HEK293T (cell line): ENCODE data around the gene HNMT.
"Not testable (repeated sequence)": the region's sequence is repeated elsewhere in the genome, so short reads cannot be mapped to it uniquely, and the experiment has no call there.

Source experiments
- ARNT ChIP-seq: fragments of 450-650 bp; IDR thresholded peaks from 2 replicates; pipeline ENCODE4 v1.6.1; 2017; ENCODE audit warnings: mild to moderate bottlenecking
- BHLHE40 ChIP-seq: fragments of 450-650 bp; IDR thresholded peaks from 2 replicates; pipeline ENCODE4 v1.6.1; 2016; ENCODE audit warnings: mild to moderate bottlenecking, moderate library complexity, borderline replicate concordance
- CTBP1 ChIP-seq: fragments of 450-650 bp; IDR thresholded peaks from 2 replicates; pipeline ENCODE4 v1.6.1; 2016; ENCODE audit warnings: borderline replicate concordance
- ELF4 ChIP-seq: fragments of 450-650 bp; IDR thresholded peaks from 2 replicates; pipeline ENCODE4 v1.6.1; 2017; ENCODE audit warnings: antibody characterized with exemption
- FOXK2 ChIP-seq: fragments of 450-650 bp; IDR thresholded peaks from 2 replicates; pipeline ENCODE4 v1.6.1; 2016; ENCODE audit warnings: mild to moderate bottlenecking
- HDGF ChIP-seq: fragments of 450-650 bp; IDR thresholded peaks from 2 replicates; pipeline ENCODE4 v1.6.1; 2017; ENCODE audit warnings: antibody characterized with exemption, borderline replicate concordance
- L3MBTL2 ChIP-seq: fragments of 450-650 bp; conservative IDR thresholded peaks from 2 replicates; pipeline ENCODE4 v1.6.1; 2016; ENCODE audit warnings: mild to moderate bottlenecking
- LEF1 ChIP-seq: fragments of 450-650 bp; IDR thresholded peaks from 2 replicates; pipeline ENCODE4 v1.6.1; 2017; ENCODE audit warnings: mild to moderate bottlenecking, borderline replicate concordance
- NFRKB ChIP-seq: fragments of 450-650 bp; IDR thresholded peaks from 2 replicates; pipeline ENCODE4 v1.6.1; 2016; ENCODE audit warnings: mild to moderate bottlenecking, moderate library complexity
- SP1 ChIP-seq: fragments of 450-650 bp; IDR thresholded peaks from 2 replicates; pipeline ENCODE4 v1.6.1; 2017
- TARDBP ChIP-seq: fragments of 450-650 bp; IDR thresholded peaks from 2 replicates; pipeline ENCODE4 v1.6.1; 2016
- ZNF384 ChIP-seq: fragments of 450-650 bp; IDR thresholded peaks from 2 replicates; pipeline ENCODE4 v1.6.1; 2016
- TF ChIP-seq, protein P1 (sequence below): fragments of 450-650 bp; IDR thresholded peaks from 2 replicates; pipeline ENCODE4 v1.6.1; 2016

- not testable (repeated sequence) for TF ChIP-seq CTBP1, ZNF384, ELF4, ARNT, HDGF, TARDBP, NFRKB, SP1, BHLHE40, L3MBTL2, LEF1, FOXK2
- TF ChIP-seq, protein P1, sequence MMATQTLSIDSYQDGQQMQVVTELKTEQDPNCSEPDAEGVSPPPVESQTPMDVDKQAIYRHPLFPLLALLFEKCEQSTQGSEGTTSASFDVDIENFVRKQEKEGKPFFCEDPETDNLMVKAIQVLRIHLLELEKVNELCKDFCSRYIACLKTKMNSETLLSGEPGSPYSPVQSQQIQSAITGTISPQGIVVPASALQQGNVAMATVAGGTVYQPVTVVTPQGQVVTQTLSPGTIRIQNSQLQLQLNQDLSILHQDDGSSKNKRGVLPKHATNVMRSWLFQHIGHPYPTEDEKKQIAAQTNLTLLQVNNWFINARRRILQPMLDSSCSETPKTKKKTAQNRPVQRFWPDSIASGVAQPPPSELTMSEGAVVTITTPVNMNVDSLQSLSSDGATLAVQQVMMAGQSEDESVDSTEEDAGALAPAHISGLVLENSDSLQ = not testable (repeated sequence)
Observed at GRCh38 chr2:137995368-137995767, 31.1 kb downstream of the HNMT start.
